Cardiac fibroblast (primary cell): ENCODE data around the gene P4HA2.
A peak's percentile ranks its signal among the peaks of the same experiment; 100 is the strongest.

ENCODE experiments used
- DNase-seq, 2 donors: peaks; one replicate each; pipeline versions ENCODE4 v3.0.0 to v3.0.0-alpha.2; 2010; ENCODE audit warnings: low read depth in 2 of 2
- H3K4me3 ChIP-seq, 2 donors: replicated peaks in 1 of 2; 1 replicate in 1 of 2; 2 replicates in 1 of 2; pipeline ENCODE4 v1.5.1; 2011; ENCODE audit warnings: low read depth in 2 of 2, low read length in 2 of 2, mild to moderate bottlenecking in 2 of 2, moderate library complexity in 1 of 2
- CTCF ChIP-seq: IDR thresholded peaks from one replicate; pipeline ENCODE4 v1.5.1; 2011; ENCODE audit warnings: low read depth, mild to moderate bottlenecking, low read length, inconsistent platforms

Gene P4HA2

GRCh38 chr5:132227485-132228240 is at the start of gene P4HA2:
P4HA2 (minus strand) TSS chr5:132227853; CDS start chr5:132218626, 9,227 bp downstream.
- peak; percentile 21 for TF ChIP-seq CTCF
- H3K4me3 ChIP-seq = peak within 1 kb of the TSS; percentile 47 to 76
- peak; percentile 70 to 71 for DNase-seq

GRCh38 chr5:132277256-132277655 is 49.6 kb upstream of the P4HA2 start:
- no peak for TF ChIP-seq CTCF
- DNase-seq = no peak
- H3K4me3 ChIP-seq = no peak overlapping the region

GRCh38 chr5:132275367-132276220 is 47.9 kb upstream of the P4HA2 start:
- H3K4me3 ChIP-seq = no peak overlapping the region
- no peak for DNase-seq
- TF ChIP-seq CTCF = no peak

- no peak for TF ChIP-seq CTCF
- no peak for DNase-seq
Observed at GRCh38 chr5:132274050-132274792, 46.6 kb upstream of the P4HA2 start.

GRCh38 chr5:132273631-132274030 is 46.0 kb upstream of the P4HA2 start:
- TF ChIP-seq CTCF = no peak
- no peak overlapping the region for H3K4me3 ChIP-seq
- DNase-seq = no peak

More at GRCh38 chr5:132274050-132274792, 46.6 kb upstream of the P4HA2 start:
- no peak overlapping the region for H3K4me3 ChIP-seq

- peak; percentile 65 to 71 for DNase-seq
- TF ChIP-seq CTCF = peak; percentile 85
- no peak overlapping the region for H3K4me3 ChIP-seq
Observed at GRCh38 chr5:132272311-132273210, 44.9 kb upstream of the P4HA2 start.
